LNCAP (cell line): ENCODE measurements around the gene TF.

Source experiments
- TF ChIP-seq, protein P1 (sequence below): fragments of 450-650 bp; IDR thresholded peaks from 2 replicates; pipeline ENCODE4 v1.5.1; 2017; ENCODE audit warnings: mild to moderate bottlenecking

TF gene

DNA sequence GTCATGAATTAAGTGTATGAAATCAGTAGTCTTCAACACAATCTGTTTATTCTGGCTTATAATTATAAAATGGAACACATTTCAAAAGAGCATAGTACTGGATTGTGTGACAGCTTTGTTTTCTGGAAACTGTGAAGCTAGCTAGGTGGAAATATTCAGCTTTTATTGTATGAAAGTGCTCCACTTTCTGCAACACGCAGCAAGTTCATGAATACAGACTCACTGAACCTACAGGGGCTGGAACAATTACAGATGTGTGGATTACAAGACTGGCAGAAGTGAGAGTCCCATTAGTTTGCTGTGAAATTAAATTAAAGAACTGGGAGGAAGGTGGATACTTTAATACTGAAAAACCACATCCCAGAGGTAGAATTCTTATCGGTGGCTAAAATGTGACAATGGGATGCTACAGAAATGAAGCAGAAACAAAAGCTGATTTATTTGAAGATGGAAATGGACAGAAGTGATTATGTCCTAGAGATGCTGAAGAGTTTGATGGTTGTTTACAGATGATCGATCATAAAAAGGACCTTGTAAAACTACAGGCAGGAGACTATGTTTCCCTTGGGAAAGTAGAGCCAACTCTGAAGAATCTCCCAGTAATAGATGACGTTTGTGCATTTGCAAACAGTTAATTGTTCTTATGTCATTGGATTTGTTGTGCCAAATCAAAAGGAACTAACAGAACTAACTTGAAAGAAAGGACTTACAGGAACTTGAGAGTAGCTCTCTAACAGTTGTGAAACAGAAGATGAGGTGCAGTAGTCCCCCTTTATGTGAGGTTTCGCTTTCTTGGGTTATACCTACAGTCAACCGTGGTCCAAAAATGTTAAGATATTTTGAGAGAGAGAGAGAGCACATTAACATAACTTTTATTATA is 15.7 kb downstream of the TF start:
- TF ChIP-seq, protein P1, sequence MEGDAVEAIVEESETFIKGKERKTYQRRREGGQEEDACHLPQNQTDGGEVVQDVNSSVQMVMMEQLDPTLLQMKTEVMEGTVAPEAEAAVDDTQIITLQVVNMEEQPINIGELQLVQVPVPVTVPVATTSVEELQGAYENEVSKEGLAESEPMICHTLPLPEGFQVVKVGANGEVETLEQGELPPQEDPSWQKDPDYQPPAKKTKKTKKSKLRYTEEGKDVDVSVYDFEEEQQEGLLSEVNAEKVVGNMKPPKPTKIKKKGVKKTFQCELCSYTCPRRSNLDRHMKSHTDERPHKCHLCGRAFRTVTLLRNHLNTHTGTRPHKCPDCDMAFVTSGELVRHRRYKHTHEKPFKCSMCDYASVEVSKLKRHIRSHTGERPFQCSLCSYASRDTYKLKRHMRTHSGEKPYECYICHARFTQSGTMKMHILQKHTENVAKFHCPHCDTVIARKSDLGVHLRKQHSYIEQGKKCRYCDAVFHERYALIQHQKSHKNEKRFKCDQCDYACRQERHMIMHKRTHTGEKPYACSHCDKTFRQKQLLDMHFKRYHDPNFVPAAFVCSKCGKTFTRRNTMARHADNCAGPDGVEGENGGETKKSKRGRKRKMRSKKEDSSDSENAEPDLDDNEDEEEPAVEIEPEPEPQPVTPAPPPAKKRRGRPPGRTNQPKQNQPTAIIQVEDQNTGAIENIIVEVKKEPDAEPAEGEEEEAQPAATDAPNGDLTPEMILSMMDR = no peak

DNA sequence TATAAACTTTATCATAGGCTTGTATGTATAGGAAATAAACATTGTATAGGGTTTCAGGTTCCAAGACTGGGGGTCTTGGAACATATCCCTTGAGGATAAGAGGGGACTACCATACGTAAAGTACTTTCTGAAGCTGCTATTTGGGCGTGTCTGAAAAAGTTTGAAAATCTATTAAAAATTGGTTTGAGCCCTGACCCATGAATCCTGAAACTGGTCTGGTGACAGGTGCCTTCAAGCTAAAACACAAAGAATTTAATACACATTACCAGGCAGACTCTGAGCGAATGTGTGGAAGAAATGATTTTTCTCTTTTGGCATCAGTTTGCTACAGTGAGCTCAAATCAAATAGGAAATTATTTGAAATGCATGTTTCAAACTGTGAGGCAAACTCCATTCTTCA is 16.3 kb downstream of the TF start:
- TF ChIP-seq, protein P1 = no peak

DNA sequence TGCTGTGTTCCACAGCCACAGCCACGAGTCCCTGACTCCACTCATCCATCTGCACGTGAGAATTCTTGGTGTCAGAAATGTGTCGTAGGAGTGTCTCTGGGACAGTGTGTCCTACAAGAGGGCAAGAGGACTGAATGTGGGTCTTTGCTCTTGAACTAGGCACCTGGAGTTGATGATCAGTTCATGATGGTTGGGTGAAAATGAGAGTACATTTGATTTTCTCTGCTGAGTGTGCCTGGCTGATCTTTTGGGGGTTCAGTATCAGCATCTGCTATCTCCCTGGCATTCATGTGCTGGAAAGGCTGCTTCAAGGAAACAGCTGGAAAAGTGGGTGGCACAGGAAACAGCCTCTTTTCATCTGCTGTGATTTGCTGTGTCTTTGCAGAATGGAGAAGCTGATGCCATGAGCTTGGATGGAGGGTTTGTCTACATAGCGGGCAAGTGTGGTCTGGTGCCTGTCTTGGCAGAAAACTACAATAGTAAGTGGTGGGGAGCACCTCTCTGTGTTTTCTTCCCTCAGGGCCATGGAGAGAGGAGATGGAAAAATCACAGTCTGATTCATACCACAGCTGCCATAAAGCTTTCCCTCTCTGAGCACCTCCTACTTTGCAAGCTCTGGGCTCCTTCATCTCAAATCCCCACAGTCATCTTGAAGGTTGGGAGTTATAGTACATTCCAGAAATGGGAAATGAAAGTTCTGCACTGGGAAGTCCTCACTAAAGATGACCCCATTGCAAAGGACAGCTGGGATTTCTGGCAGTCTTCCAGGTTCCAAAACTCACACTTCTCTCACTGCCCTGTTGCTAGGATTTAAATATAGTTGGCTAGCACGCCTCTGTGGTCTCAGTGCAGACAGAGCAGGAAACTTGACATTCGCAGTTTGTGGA is 17.8 kb downstream of the TF start:
- TF ChIP-seq, protein P1 = no peak

DNA sequence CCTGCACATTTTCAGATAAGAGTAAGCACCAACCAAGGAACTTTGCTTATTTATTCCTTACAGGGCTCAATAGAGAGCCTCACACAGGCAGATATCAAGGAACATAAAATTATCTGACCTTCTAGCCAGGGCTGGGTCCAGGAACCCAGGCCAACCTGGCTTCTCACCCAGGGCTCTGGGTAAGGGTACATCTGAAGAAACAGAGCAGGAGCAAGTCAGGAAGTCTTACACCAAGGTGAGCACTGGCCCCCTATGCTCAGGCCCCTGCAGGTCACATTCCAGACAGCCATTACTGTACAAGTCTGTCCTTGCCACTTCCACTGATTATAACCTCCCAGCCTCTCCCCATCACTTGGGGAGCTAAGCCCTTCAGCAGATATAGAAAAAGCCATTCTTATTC is 19.1 kb downstream of the TF start:
- TF ChIP-seq, protein P1 = no peak

DNA sequence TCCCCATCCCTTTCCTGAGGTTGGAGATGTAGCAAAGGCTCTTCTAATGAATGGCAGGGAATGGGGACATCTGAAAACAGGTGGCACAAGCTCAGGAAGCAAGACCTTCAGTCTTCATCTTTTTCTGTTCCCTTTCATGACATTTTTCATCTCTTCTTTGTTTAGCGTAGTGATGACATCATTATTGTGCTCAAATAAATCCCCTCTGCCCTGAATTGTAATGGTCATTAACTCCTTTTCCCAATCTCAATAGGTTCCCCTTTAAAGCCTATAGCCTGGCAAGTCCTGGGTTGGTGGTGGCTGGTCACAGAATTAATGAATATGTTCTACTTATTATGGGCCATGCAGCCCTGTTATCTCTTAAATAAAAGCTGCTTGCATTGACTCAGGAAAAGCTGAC is 21.4 kb downstream of the TF start:
- TF ChIP-seq, protein P1 = no peak

DNA sequence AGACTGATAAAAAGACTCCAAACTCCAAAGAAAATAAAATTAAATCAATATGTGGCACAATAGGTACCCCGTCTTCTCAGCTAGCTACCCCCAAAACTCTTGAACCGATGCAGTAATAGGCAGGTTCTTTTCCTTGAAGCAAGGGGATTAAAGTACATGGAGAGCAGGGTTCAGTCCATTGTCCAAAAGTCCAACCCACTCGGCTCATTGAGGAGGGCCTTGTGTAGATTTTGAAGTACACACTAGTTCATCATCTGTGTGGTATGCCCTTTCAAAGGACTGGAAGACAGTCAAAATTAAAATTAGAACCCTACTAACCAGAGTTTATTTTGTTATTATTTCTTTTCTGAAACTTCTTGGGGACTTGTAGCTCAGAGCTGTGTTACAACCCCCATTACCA is 23.3 kb downstream of the TF start:
- TF ChIP-seq, protein P1 = no peak

DNA sequence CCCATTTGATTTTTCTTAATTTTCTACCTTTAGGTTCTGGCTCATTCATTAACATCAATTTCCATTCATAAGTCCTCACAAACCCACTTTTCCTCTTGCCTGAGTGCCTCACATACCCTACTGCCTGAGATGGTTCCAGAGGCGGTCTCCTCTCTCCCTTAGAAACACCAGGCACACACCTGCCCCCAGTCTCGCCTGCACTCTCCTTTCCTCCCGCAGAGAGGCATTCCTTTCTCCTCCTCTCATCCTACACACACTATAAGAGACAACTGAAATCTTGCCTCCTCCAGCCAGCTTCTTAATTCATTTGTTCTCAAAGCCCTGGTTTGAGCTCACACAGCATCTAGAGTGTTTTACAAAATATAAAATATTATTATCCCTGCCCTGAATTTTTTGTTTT is 27.5 kb downstream of the TF start:
- TF ChIP-seq, protein P1 = no peak
